Chondrocyte (in vitro differentiated cells): ENCODE data around the gene RABEP2. TPM values are rescaled to one million over a fixed set of nuclear protein-coding genes. Genes with fewer than 3 reads are reported as not detected.

Experiments
- DNase-seq: peaks from one replicate; pipeline ENCODE4 v3.0.0; 2021; ENCODE audit warnings: mixed read lengths, low spot score
- H3K27ac Mint-ChIP-seq: one replicate; pipeline ENCODE4 v1.8.0; 2021; ENCODE audit warnings: mild to moderate bottlenecking, moderate library complexity, mixed read lengths; ENCODE audit not compliant: unreplicated experiment
- H3K27me3 Mint-ChIP-seq: 2 replicates; pipeline ENCODE4 v1.8.0; 2021; ENCODE audit warnings: low read depth, mixed read lengths
- H3K36me3 Mint-ChIP-seq: 2 replicates; pipeline ENCODE4 v1.8.0; 2021; ENCODE audit warnings: low read depth, mixed read lengths
- H3K4me1 Mint-ChIP-seq: 2 replicates; pipeline ENCODE4 v1.8.0; 2021; ENCODE audit warnings: low read depth, mild to moderate bottlenecking, mixed read lengths
- H3K4me3 Mint-ChIP-seq: one replicate; pipeline ENCODE4 v1.8.0; 2021; ENCODE audit warnings: mild to moderate bottlenecking, moderate library complexity, mixed read lengths; ENCODE audit not compliant: unreplicated experiment
- H3K9me3 Mint-ChIP-seq: 2 replicates; pipeline ENCODE4 v1.8.0; 2021; ENCODE audit warnings: low read depth, mixed read lengths
- total RNA-seq: library from RNA; stranded (reverse); gene quantifications from 3 replicates; pipeline ENCODE4 v1.2.1, GENCODE V29; 2021
- TF ChIP-seq, protein P1 (sequence below): fragments of 200-600 bp; sonication (generic); IDR thresholded peaks from 2 replicates; pipeline ENCODE4 v1.5.0; 2021; ENCODE audit warnings: antibody characterized with exemption, mild to moderate bottlenecking, moderate library complexity

The RABEP2 gene
- total RNA-seq, 1 donor from 2014 or later = 24.6 TPM

GRCh38 chr16:28917095-28917494, 7.9 kb downstream of the RABEP2 start:
- Mint-ChIP-seq H3K4me1 (no peaks in the 10 kb centered on the region), H3K27me3 (no peaks in the 10 kb centered on the region), H3K4me3 (no peak overlapping the region), H3K36me3 (peaks cover 21% of the 10 kb centered on the region), H3K27ac (no peak overlapping the region), H3K9me3 (no peaks in the 10 kb centered on the region)
- no peak for DNase-seq
- TF ChIP-seq, protein P1, sequence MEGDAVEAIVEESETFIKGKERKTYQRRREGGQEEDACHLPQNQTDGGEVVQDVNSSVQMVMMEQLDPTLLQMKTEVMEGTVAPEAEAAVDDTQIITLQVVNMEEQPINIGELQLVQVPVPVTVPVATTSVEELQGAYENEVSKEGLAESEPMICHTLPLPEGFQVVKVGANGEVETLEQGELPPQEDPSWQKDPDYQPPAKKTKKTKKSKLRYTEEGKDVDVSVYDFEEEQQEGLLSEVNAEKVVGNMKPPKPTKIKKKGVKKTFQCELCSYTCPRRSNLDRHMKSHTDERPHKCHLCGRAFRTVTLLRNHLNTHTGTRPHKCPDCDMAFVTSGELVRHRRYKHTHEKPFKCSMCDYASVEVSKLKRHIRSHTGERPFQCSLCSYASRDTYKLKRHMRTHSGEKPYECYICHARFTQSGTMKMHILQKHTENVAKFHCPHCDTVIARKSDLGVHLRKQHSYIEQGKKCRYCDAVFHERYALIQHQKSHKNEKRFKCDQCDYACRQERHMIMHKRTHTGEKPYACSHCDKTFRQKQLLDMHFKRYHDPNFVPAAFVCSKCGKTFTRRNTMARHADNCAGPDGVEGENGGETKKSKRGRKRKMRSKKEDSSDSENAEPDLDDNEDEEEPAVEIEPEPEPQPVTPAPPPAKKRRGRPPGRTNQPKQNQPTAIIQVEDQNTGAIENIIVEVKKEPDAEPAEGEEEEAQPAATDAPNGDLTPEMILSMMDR = no peak

GRCh38 chr16:28915181-28915580, 9.9 kb downstream of the RABEP2 start:
- no peak overlapping the region for H3K4me3 Mint-ChIP-seq
- TF ChIP-seq, protein P1 = no peak
- no peaks in the 10 kb centered on the region for H3K4me1 Mint-ChIP-seq
- DNase-seq = no peak
- no peaks in the 10 kb centered on the region for H3K27me3 Mint-ChIP-seq
- no peaks in the 10 kb centered on the region for H3K9me3 Mint-ChIP-seq
- H3K27ac Mint-ChIP-seq = no peak overlapping the region
- H3K36me3 Mint-ChIP-seq = peaks cover 17% of the 10 kb centered on the region

- H3K36me3 Mint-ChIP-seq = peaks cover 17% of the 10 kb centered on the region
- no peak overlapping the region for H3K27ac Mint-ChIP-seq
- DNase-seq = no peak
- H3K9me3 Mint-ChIP-seq = no peaks in the 10 kb centered on the region
- TF ChIP-seq, protein P1 = no peak
- no peak overlapping the region for H3K4me3 Mint-ChIP-seq
- no peaks in the 10 kb centered on the region for H3K27me3 Mint-ChIP-seq
- no peaks in the 10 kb centered on the region for H3K4me1 Mint-ChIP-seq
Measured at GRCh38 chr16:28913946-28914724, 10.9 kb downstream of the RABEP2 start.

GRCh38 chr16:28912558-28912957, 12.5 kb downstream of the RABEP2 start:
- TF ChIP-seq, protein P1 = no peak
- Mint-ChIP-seq H3K4me3 (no peak overlapping the region), H3K4me1 (no peaks in the 10 kb centered on the region), H3K27ac (no peak overlapping the region), H3K27me3 (no peaks in the 10 kb centered on the region), H3K36me3 (peaks cover 19% of the 10 kb centered on the region), H3K9me3 (no peaks in the 10 kb centered on the region)
- DNase-seq = no peak

DNA sequence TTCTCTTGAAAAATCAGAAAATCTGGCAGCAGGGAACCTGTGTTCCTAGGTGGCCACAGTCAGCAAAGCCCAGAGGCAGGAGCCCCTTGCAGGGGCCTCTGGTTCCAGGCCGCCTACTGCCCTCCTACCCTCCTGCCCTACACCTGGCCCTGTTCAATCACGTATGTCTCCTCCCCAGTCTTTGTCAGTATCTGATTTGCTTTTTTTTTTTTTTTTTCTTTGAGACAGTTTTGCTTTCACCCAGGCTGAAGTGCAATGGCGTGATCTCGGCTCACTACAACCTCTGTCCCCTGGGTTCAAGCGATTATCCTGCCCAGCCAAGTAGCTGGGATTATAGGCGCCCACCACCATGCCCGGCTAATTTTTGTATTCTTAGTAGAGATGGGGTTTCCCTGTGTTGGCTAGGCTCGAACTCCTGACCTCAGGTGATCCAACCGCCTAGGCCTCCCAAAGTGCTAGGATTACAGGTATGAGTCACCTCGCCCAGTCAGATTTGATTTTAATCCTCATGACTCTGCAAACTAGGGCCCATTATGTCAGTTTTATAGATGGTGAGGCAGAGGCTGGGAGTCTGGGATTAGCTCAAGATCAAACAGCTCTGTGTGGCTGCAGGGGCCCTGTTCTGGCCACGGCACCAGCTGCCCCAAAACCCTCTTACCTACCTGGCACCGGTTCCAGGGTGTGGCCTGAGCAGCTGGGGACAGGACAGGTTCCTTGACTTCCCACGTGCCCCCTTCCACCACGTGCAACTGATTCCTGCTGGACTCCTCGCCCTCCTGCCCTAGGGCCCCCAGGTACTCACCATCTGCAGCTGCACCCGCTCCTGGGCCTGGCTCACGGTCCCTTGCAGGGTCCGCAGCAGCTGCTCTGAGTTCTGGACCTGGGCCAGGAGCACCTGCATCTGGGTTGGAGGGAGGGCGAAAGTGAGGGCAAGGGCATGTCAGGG, 14.7 kb downstream of the RABEP2 start:
- Mint-ChIP-seq H3K4me3 (no peak overlapping the region), H3K36me3 (peaks cover 15% of the 10 kb centered on the region), H3K27ac (no peak overlapping the region), H3K9me3 (no peaks in the 10 kb centered on the region), H3K27me3 (no peaks in the 10 kb centered on the region), H3K4me1 (no peaks in the 10 kb centered on the region)
- DNase-seq = no peak
- TF ChIP-seq, protein P1 = no peak
